GM19467 (cell line): ENCODE measurements around the gene MACF1.
A peak's percentile ranks its signal among the peaks of the same experiment; 100 is the strongest.

Experiments
- ATAC-seq: cut with Tn5 transposase; IDR thresholded peaks from one replicate; pipeline ENCODE4 v1.9.1; 2021; ENCODE audit warnings: mild to moderate bottlenecking, moderate library complexity; ENCODE audit not compliant: unreplicated experiment

MACF1 gene

DNA sequence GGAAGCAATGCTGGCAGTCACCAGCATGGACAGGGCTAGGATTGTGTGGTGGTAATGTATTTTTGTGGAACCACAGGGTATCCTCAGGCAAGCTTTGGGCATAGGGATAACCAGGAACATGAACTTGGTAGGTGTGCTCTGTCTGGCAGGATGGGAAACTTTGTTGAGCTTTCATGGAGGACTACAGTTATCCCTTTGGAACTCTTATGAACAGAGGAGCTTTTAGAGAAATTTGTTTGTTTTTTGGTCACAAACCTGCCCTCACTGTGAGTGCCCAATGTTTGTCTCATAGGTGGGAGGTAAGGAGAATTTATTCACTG, 54.4 kb downstream of the MACF1 start:
- no peak for ATAC-seq

GRCh38 chr1:39261712-39262221, 57.3 kb downstream of the MACF1 start:
- no peak for ATAC-seq

DNA sequence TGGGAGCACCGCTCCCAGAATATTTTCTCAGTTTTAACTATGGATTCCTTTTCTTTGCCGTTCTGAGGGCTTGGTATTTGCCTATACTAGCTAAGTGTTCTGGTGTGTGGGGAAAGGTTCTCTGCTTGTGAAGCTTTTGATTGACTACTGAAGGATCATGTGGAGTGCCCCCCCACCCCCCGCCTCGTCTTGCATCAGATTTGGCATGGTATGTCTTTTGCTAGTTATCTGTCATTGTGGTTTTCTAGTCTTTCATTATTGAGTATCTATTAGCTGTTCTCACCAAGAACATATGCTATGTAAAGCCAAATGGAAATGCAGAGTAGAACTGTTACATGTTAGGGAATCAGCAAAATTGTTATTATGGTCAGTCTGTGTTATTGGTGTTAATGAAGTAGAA, 58.3 kb downstream of the MACF1 start:
- ATAC-seq, result no peak

DNA sequence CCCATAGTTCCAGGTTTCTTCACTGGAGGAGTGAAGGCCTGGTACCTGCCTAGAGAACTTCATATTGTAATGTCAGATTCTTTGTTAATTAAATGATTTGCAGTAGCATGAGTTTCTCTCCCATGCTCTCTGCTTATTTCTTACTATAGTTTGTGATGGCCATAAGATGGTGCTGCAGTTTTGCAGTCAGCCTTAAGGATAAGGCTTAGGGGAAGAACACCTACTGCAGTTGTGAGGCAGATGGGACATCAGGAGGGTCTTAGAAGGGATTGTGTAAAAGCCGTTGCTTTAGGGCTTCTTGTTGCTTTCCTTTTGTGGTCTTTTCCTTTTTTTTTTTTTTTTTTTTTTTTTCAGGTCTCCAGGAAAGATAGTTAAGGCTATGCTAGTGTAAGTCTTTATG, 61.8 kb downstream of the MACF1 start:
- no peak for ATAC-seq

DNA sequence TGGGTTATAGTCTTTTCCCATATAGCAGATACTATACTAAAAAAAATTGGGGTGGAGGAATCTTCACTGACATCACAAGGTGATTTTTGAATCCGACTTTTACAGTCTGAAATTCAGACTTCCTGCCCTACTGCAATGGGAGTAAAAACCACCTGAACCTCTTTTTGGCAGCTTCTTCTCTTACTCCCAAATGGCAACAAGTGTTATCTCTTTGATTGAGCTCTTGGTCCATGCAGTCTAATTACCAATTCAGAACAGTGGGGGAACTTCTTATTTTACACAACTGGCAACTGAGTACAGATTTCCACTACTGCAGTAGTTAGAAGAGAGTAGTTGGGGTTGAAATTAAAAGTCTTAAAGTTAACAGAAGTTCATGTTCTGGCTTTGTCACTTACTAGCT, 62.3 kb downstream of the MACF1 start:
- ATAC-seq, result no peak

GRCh38 chr1:39268112-39268581, 63.7 kb downstream of the MACF1 start:
- ATAC-seq, result no peak

DNA sequence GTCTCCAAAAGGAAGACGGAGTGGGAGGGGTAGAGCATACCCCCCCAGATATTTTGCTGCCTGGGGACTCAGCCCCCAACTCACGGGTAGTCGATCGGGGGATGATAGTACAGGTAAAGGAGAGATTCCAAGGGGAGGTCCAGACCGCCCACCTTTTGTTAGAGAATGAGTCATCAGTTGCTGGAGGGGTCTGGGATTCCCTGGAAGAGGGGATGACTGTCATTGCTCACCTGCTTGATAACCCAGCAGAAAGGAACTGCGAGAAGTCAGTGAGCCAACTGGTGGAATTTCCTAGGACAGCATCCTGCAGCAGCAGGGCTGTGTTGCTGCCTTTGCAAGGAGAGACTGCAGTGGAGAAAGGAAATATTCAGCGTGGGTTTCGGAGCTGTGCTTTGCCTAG, 64.4 kb downstream of the MACF1 start:
- no peak for ATAC-seq

DNA sequence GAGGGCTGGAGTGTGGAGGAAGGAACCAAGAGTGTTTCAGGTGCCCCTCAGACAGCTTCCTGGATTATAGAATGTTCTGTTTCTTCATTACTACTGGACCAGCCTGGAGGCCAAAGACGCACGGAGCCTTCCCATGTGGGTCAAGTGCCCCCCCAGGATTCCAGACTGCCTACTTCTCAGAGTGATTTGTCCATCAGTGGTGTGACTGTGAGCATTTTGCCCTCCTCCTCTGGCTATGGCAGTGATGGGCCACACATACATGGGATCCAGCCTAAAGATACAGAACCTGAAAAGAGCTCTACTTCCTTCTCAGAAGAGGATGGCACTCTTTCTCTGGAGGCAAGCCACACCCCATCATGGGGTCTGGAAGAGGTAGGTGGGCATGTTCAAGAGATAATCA, 64.9 kb downstream of the MACF1 start:
- no peak for ATAC-seq

GRCh38 chr1:39269791-39270342, 65.4 kb downstream of the MACF1 start:
- peak; percentile 62 for ATAC-seq

- ATAC-seq, result no peak
These were observed 65.9 kb downstream of the MACF1 start for GRCh38 chr1:39270368-39270767.

DNA sequence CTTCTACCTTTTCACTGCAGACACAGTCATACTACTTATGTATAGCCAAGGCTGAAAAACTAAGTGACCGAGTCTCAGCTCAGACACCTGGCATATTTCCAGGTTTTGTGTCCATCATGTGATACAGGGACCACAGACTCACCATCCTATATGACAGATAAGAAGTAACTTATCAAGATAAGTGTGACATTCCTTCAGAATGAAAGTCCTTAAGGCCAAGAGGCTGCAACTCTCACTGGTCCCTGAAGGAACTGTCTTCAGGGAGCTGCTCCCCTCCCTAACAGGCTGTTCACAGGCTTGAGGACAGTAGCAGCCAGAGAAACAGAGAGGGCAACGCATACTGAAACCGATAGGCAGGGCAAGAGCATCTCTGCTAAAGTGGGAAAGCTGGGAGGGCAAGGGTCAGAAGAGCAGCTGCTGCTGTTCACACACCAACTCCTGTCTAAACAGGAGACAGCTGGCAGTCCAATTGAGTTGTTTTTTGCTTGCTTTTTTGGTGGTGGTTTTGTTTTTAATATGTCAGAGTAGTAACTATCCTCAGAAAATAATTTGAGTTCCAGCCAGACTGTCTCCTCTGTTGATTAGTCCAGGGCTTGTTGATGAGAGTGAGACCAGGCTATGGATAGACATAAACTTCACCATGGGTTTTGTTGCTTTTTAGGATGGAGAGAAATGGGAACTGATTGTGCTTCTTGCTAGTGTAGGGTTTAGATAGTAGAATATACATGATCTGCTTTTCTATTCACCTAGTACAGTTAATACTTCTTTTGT, 67.7 kb downstream of the MACF1 start:
- ATAC-seq, result peak; percentile 56

- no peak for ATAC-seq
These were observed 68.4 kb downstream of the MACF1 start for GRCh38 chr1:39272798-39273469.

DNA sequence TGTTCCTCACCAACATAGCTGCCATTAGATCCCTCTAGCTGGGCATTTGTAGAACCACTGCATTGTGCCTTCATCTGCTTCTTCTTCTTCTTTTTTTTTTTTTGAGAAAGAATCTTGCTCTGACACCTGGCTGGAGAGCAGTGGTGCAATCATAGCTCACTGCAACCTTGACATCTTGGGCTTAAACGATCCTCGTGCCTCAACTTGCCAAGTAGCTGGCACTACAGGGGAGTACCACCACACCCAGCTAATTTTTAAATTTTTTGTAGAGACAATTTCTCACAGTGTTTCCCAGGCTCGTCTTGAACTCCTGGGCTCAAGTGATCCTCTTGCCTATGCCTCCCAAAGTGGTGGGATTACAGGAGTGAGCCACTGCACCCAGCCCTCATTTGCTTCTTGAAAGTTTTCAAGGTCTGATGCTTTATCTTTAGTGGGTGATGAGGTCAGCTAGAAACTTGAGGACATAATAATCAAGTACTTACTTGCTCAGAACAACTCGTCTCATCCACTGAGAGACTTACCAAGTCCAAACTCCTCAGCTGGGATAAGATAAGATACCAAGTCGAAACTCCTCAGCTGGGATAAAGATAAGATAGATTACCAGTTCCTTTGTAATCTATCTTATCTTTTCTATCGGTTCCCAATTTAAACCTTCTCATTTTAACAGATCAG, 71.5 kb downstream of the MACF1 start:
- ATAC-seq, result no peak

DNA sequence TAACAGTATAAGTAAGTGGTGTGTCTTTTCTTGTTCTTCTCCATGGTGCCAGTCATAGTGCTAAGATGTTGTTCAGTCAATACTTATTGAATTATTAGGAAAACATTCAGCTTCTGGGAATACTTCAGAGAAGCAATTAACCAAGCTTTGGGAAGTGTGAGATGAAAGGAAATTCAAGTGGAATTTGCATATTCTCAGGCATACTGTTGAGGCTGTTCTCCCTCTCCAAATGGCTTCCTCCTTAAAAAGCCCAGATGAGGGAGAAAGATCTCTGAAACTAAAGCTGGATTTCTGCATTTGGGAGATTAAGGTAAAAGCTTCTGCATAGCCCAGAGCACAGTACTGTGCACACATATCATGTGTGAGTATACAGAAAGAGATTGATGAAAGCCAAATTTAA, 73.4 kb downstream of the MACF1 start:
- ATAC-seq, result no peak

GRCh38 chr1:39282537-39283216, 78.2 kb downstream of the MACF1 start:
- ATAC-seq, result no peak

- ATAC-seq, result no peak
These were observed 79.4 kb downstream of the MACF1 start for GRCh38 chr1:39283858-39284257.

GRCh38 chr1:39287541-39287940, 83.0 kb downstream of the MACF1 start:
- no peak for ATAC-seq

DNA sequence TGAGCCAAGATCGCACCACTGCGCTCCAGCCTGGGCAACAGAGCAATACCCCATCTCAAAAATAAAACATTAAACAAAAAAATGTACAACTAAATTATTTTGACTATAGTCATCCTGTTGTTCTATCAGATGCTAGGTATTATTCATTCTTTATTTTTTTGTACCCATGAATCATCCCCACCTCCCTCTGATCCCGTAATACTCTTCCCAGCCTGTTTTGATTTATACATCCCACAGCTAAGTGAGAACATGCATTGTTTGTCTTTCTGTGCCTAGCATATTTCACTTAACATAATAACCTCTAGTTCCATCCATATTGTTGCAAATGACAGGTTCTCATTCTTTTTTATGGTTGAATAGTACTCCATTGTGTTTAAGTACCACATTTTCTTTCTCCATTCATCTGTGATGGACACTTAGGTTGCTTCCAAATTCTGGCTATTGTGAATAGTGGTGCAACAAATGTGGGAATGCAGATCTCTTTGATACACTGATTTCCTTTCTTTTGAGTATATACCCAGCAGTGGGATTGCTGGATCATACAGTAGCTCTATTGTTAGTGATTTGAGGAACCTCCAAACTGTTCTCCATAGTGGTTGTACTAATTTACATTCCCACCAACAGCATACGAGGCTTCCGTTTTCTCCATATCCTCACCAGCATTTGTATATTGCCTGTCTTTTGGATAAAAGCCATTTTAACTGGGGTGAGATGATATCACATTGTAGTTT, 84.4 kb downstream of the MACF1 start:
- ATAC-seq, result no peak

- ATAC-seq, result no peak
These were observed 87.9 kb downstream of the MACF1 start for GRCh38 chr1:39292401-39292800.

GRCh38 chr1:39293375-39294070, 89.0 kb downstream of the MACF1 start:
- ATAC-seq, result no peak
